K562 (cell line): Measurements from ENCODE around the gene GALNT17. TPM values are rescaled to one million over a fixed set of nuclear protein-coding genes. Genes with fewer than 3 reads are reported as not detected.

Experiments
- ATAC-seq: fragments of 200-7000 bp; cut with Tn5 transposase; 3 replicates; pipeline ENCODE4 v1.9.1; 2020; ENCODE audit warnings: moderate library complexity
- BruUV-seq: library from RNA; stranded (reverse); fragments of 400-500 nt; replicated peaks from 2 replicates; lab custom pipeline; 2021; lab: Mats Ljungman, UMichigan
- CTCF ChIA-PET: fragments of 300-600 bp; formaldehyde crosslinking; extraction: SDS; loops from one replicate; lab custom pipeline; 2021; ENCODE audit warnings: low intra/inter-chr PET ratio; lab: Yijun Ruan, JAX
- POLR2A ChIA-PET: fragments of 300-600, 350-650 bp; sonication (Branson Sonifier 250); formaldehyde crosslinking; extraction: SDS; loops from one replicate; lab custom pipeline; 2021; ENCODE audit warnings: antibody characterized with exemption, inconsistent platforms; lab: Yijun Ruan, JAX
- DNase-seq, 4 experiments: peaks; one replicate each; pipeline versions ENCODE4 v3.0.0 to v3.0.0-alpha.2; 2011 to 2018; ENCODE audit warnings: low spot score in 3 of 4, mixed read lengths in 3 of 4; ENCODE audit errors: extremely low read depth in 1 of 4
- FAIRE-seq: peaks from 2 replicates; lab custom pipeline; 2011; peaks lifted over from hg19 to GRCh38; lab: Jason Lieb, UNC
- H2AFZ ChIP-seq: 2 replicates; pipeline ENCODE4 v1.6.0; 2011; ENCODE audit warnings: low read depth, low read length, control low read depth, inconsistent platforms
- H3K27ac ChIP-seq: fragments of 200-600 bp; 3 replicates; pipeline ENCODE4 v1.8.0; 2011; ENCODE audit warnings: low read depth, mild to moderate bottlenecking, control low read depth, inconsistent platforms, low read length, moderate library complexity, mixed read lengths; ENCODE audit errors: extremely low read depth
- H3K27me3 ChIP-seq, 2 experiments: fragments of 300-600 bp in 1 of 2; 2 replicates in 1 of 2; 3 replicates in 1 of 2; pipeline versions ENCODE4 v1.6.0 to v1.8.0; 2011; ENCODE audit warnings: inconsistent platforms in 2 of 2, low read length in 2 of 2, mild to moderate bottlenecking in 1 of 2, mixed read lengths in 1 of 2, moderate library complexity in 1 of 2; ENCODE audit not compliant: control insufficient read depth in 2 of 2, insufficient read depth in 2 of 2
- H3K36me3 ChIP-seq: fragments of 300-600 bp; 3 replicates; pipeline ENCODE4 v1.8.0; 2011; ENCODE audit warnings: mild to moderate bottlenecking, low read length, inconsistent platforms; ENCODE audit not compliant: control insufficient read depth, insufficient read depth
- H3K4me1 ChIP-seq, 2 experiments: fragments of 200-600 bp in 1 of 2; replicated peaks in 1 of 2; 2 replicates in 1 of 2; 3 replicates in 1 of 2; pipeline versions ENCODE4 v1.5.1 to v1.8.0; 2011; ENCODE audit warnings: inconsistent platforms in 2 of 2, low read length in 2 of 2, mild to moderate bottlenecking in 1 of 2, mixed read lengths in 1 of 2, moderate library complexity in 1 of 2; ENCODE audit not compliant: control insufficient read depth in 2 of 2, insufficient read depth in 2 of 2
- H3K4me2 ChIP-seq: 2 replicates; pipeline ENCODE4 v1.6.1; 2011; ENCODE audit warnings: low read length, control low read depth, inconsistent platforms, mixed read lengths; ENCODE audit not compliant: insufficient read depth
- H3K4me3 ChIP-seq: fragments of 200-600 bp; sonication (generic), shearing (Covaris generic); 2 replicates; pipeline ENCODE4 v1.5.1; 2016; ENCODE audit warnings: control low read depth, inconsistent platforms
- H3K79me2 ChIP-seq: fragments of 200-600 bp; 3 replicates; pipeline ENCODE4 v1.8.0; 2011; ENCODE audit warnings: low read length, inconsistent platforms; ENCODE audit not compliant: control insufficient read depth, insufficient read depth
- H3K9ac ChIP-seq, 2 experiments: 2 replicates each; pipeline versions ENCODE4 v1.6.0 to v1.6.1; 2011; ENCODE audit warnings: low read depth in 2 of 2, low read length in 2 of 2, control low read depth in 1 of 2, inconsistent platforms in 1 of 2, mild to moderate bottlenecking in 1 of 2, mixed read lengths in 1 of 2; ENCODE audit not compliant: insufficient read depth in 1 of 2
- H3K9me1 ChIP-seq: one replicate; pipeline ENCODE4 v1.6.0; 2011; ENCODE audit warnings: inconsistent platforms, mild to moderate bottlenecking, low read length, moderate library complexity; ENCODE audit not compliant: control insufficient read depth, insufficient read depth
- H3K9me3 ChIP-seq: replicated peaks from 2 replicates; pipeline ENCODE4 v1.5.1; 2011; ENCODE audit warnings: low read depth, low read length, inconsistent platforms; ENCODE audit not compliant: control insufficient read depth, insufficient read depth
- H4K20me1 ChIP-seq: replicated peaks from 2 replicates; pipeline ENCODE4 v1.6.1; 2011; ENCODE audit warnings: low read length, inconsistent platforms, mixed read lengths; ENCODE audit not compliant: control insufficient read depth, insufficient read depth
- CHCHD3 ChIP-seq: fragments of 250-450 bp; sonication (Bioruptor Pico); IDR thresholded peaks from 2 replicates; pipeline ENCODE4 v2.1.2; 2022; ENCODE audit warnings: mild to moderate bottlenecking
- HDAC3 ChIP-seq: fragments of 450-650 bp; IDR thresholded peaks from 2 replicates; pipeline ENCODE4 v1.6.1; 2018; ENCODE audit warnings: borderline replicate concordance, mild to moderate bottlenecking, moderate library complexity; ENCODE audit not compliant: partially characterized antibody
- HEY1 ChIP-seq: fragments of 250-450 bp; sonication (Bioruptor Pico); IDR thresholded peaks from 2 replicates; pipeline ENCODE4 v1.5.0; 2020; ENCODE audit warnings: mild to moderate bottlenecking, moderate library complexity, borderline replicate concordance
- KLF16 ChIP-seq: IDR thresholded peaks from 2 replicates; pipeline ENCODE4 v1.6.1; 2016; ENCODE audit warnings: antibody characterized with exemption
- RBM17 ChIP-seq: fragments of 200-400 bp; formaldehyde crosslinking; IDR thresholded peaks from 2 replicates; pipeline ENCODE4 v1.6.1; 2017; ENCODE audit warnings: low read depth, mild to moderate bottlenecking, low read length, borderline replicate concordance
- SMC3 ChIP-seq: conservative IDR thresholded peaks from 2 replicates; pipeline ENCODE4 v1.6.1; 2011; ENCODE audit warnings: low read depth, low read length, improper control_type of control experiment; ENCODE audit not compliant: insufficient read depth
- TAL1 ChIP-seq: fragments of 450-650 bp; IDR thresholded peaks from 2 replicates; pipeline ENCODE4 v1.6.1; 2016; ENCODE audit warnings: mild to moderate bottlenecking
- ZBTB8A ChIP-seq: fragments of 450-650 bp; IDR thresholded peaks from 2 replicates; pipeline ENCODE4 v1.6.1; 2018; ENCODE audit warnings: mild to moderate bottlenecking, moderate library complexity; ENCODE audit not compliant: partially characterized antibody
- ZNF76 ChIP-seq: fragments of 250-450 bp; sonication (Bioruptor Pico); IDR thresholded peaks from 2 replicates; pipeline ENCODE4 v1.4.0; 2020; ENCODE audit warnings: mild to moderate bottlenecking, moderate library complexity, borderline replicate concordance
- WGBS: fragments of 100-300 bp; shearing (Covaris generic); methylation state at CpG from one replicate; pipeline ENCODE4 v1.1.6; 2016; ENCODE audit warnings: low coverage, mixed read lengths; ENCODE audit not compliant: insufficient coverage; ENCODE audit errors: missing lambda C conversion rate; 5-methylcytosine and 5-hydroxymethylcytosine counted together
- in situ Hi-C: fragments of 300-500 bp; cut with MboI; formaldehyde crosslinking; loops from 4 replicates; pipeline ENCODE4 v1.15.0; 2018; ENCODE audit warnings: inconsistent platforms, mixed read lengths
- intact Hi-C: fragments of 100-400 bp; cut with micrococcal nuclease; formaldehyde crosslinking; loops from 2 replicates; pipeline ENCODE4 v1.14.2; 2022
- polyA plus RNA-seq, 8 experiments: library from polyadenylated mRNA; depleted of rRNA in 4 of 8; stranded (reverse) in 5 of 8; unstranded in 3 of 8; fragments of >200 nt; fragmentation: Nextera tagmentation in 2 of 8; fragmentation: Illumina TruSeq in 1 of 8; extraction: Ambion mirVana in 2 of 8; extraction: Trizol in 1 of 8; gene quantifications; 2 replicates each; pipeline versions ENCODE4 v1.2.1 to v1.2.3, GENCODE V29; 2011 to 2014; ENCODE audit warnings: inconsistent platforms in 1 of 8, missing spikeins in 1 of 8
- total RNA-seq, 7 experiments: library from RNA; depleted of rRNA in 6 of 7; stranded (reverse); fragments of >200 nt in 6 of 7; fragmentation: Illumina TruSeq in 2 of 7; extraction: Trizol in 2 of 7; gene quantifications; 2 replicates each; pipeline versions ENCODE4 v1.2.1 to v1.2.3, GENCODE V29; 2011 to 2021; ENCODE audit warnings: low replicate concordance in 1 of 7
- TF ChIP-seq, protein P1 (sequence below), 2 experiments: IDR thresholded peaks in 1 of 2; conservative IDR thresholded peaks in 1 of 2; 2 replicates each; pipeline ENCODE4 v1.6.1; 2016; ENCODE audit warnings: low read depth in 2 of 2, mild to moderate bottlenecking in 1 of 2, missing compliant biosample characterization in 1 of 2, missing genetic modification characterization in 1 of 2, moderate library complexity in 1 of 2

The GALNT17 gene
- total and polyA plus RNA-seq, 9 of the 15 experiments (the other 6 are each of a cell fraction or from before 2014, with no cell fraction given) = not detected

DNA sequence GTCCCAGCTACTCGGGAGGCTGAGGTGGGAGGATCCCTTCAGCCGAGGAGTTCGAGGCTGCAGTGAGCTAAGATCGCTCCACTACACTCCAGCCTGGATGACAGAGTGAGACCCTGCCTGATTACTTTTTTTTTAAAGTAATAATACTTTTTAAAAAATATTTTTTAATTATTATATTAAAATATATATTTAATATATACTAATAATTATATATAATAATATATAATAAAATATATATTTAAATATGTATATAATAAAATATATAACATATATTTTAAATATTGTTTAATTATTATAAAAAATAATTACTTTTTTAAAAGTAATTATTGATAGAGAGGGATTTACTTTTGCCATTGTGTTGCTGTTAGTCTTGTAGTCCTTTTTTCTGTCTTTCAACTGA is 169.2 kb downstream of the GALNT17 start (continued):
- TF ChIP-seq, protein P1, sequence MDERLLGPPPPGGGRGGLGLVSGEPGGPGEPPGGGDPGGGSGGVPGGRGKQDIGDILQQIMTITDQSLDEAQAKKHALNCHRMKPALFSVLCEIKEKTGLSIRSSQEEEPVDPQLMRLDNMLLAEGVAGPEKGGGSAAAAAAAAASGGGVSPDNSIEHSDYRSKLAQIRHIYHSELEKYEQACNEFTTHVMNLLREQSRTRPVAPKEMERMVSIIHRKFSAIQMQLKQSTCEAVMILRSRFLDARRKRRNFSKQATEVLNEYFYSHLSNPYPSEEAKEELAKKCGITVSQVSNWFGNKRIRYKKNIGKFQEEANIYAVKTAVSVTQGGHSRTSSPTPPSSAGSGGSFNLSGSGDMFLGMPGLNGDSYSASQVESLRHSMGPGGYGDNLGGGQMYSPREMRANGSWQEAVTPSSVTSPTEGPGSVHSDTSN (CRISPR knock-in tag; IDR thresholded peaks at IDR 0.05; ENCODE audit: low read depth) = no peak
- TF ChIP-seq, protein P1 (tag; conservative IDR thresholded peaks at IDR 0.05; ENCODE audit: low read depth) = no peak
- TF ChIP-seq RBM17 = no peak
- TF ChIP-seq SMC3 = no peak
- no peak for TF ChIP-seq HDAC3
- no peak for TF ChIP-seq CHCHD3
- no peak for TF ChIP-seq ZBTB8A
- TF ChIP-seq ZNF76 (CRISPR knock-in tag) = no peak
- TF ChIP-seq, all 486 proteins: peak for 0

DNA sequence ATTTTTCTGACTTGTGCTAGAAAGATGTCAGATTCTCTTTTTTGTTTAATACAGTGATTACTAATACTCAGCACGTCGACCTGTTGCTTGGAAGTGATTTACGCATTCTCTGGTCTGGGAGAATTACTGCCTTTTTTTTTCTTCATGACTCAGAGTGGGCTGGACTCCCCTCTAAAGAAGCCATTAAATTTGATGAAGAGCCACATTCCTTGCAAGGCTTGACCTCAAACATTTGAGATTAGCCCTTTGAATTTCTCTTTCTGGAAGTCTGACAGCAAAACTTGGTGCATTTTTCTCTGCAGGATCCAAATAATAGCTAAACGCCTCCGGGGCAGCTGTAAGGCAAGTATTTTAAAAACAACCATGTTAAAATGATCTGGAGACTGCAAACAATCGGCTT is 171.6 kb downstream of the GALNT17 start:
- no peak for FAIRE-seq
- CTCF ChIA-PET = no interaction called here

More for the DNA sequence above, 171.6 kb downstream of the GALNT17 start:
- Histone ChIP-seq H3K36me3 (no peaks in the 10 kb centered on the region), H3K4me1 (no peaks in the 10 kb centered on the region), H3K79me2 (no peaks in the 10 kb centered on the region), H3K27me3 (no peaks in the 10 kb centered on the region; a peak in 2 of 5 replicates), H3K27ac (no peak overlapping the region), H3K9me3 (no peaks in the 10 kb centered on the region), H3K4me3 (no peak overlapping the region), H3K9ac (no peak overlapping the region), H3K9me1 (no peaks in the 10 kb centered on the region), H2AFZ (no peak overlapping the region), H3K4me2 (no peak overlapping the region), H4K20me1 (no peaks in the 10 kb centered on the region)
- TF ChIP-seq KLF16 (no peak), TAL1 (no peak), HEY1 (no peak)
- in situ Hi-C loops = no loop called here
- no peak for DNase-seq
- BruUV-seq = no TSS peak
- ATAC-seq = no peak
- intact Hi-C loops = no loop called here
- 2% methylated on average over 6 of the region's 6 CpGs for WGBS
- POLR2A ChIA-PET = no interaction called here
